HFF-Myc (cell line): ENCODE measurements around the gene SF1.
"Not testable (repeated sequence)": the region's sequence is repeated elsewhere in the genome, so short reads cannot be mapped to it uniquely, and the experiment has no call there.

Experiments
- DNase-seq: peaks from one replicate; pipeline ENCODE4 v3.0.0-alpha.2; 2011; ENCODE audit warnings: low read depth; ENCODE audit errors: extremely low read depth
- H3K4me3 ChIP-seq: replicated peaks from 2 replicates; pipeline ENCODE4 v1.5.1; 2011; ENCODE audit warnings: low read depth, mild to moderate bottlenecking, control low read depth, low read length
- CTCF ChIP-seq: IDR thresholded peaks from 2 replicates; pipeline ENCODE4 v1.5.1; 2012; ENCODE audit warnings: mild to moderate bottlenecking, low read depth, low read length, control low read depth; ENCODE audit errors: missing control alignments

The SF1 gene, protein sequence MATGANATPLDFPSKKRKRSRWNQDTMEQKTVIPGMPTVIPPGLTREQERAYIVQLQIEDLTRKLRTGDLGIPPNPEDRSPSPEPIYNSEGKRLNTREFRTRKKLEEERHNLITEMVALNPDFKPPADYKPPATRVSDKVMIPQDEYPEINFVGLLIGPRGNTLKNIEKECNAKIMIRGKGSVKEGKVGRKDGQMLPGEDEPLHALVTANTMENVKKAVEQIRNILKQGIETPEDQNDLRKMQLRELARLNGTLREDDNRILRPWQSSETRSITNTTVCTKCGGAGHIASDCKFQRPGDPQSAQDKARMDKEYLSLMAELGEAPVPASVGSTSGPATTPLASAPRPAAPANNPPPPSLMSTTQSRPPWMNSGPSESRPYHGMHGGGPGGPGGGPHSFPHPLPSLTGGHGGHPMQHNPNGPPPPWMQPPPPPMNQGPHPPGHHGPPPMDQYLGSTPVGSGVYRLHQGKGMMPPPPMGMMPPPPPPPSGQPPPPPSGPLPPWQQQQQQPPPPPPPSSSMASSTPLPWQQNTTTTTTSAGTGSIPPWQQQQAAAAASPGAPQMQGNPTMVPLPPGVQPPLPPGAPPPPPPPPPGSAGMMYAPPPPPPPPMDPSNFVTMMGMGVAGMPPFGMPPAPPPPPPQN

GRCh38 chr11:64778473-64779298 is at the start of gene SF1:
Gene SF1, minus strand, starts transcription at chr11:64778542. Its CDS starts 150 bp downstream, at chr11:64778392.
- peak within 1 kb of the TSS; percentile 93 for H3K4me3 ChIP-seq
- peak; percentile 9 for TF ChIP-seq CTCF
- DNase-seq = peak; percentile 99

- DNase-seq = no peak
- no peak overlapping the region for H3K4me3 ChIP-seq
- no peak for TF ChIP-seq CTCF
Measured at GRCh38 chr11:64827451-64827839, 49.1 kb upstream of the SF1 start.

DNA sequence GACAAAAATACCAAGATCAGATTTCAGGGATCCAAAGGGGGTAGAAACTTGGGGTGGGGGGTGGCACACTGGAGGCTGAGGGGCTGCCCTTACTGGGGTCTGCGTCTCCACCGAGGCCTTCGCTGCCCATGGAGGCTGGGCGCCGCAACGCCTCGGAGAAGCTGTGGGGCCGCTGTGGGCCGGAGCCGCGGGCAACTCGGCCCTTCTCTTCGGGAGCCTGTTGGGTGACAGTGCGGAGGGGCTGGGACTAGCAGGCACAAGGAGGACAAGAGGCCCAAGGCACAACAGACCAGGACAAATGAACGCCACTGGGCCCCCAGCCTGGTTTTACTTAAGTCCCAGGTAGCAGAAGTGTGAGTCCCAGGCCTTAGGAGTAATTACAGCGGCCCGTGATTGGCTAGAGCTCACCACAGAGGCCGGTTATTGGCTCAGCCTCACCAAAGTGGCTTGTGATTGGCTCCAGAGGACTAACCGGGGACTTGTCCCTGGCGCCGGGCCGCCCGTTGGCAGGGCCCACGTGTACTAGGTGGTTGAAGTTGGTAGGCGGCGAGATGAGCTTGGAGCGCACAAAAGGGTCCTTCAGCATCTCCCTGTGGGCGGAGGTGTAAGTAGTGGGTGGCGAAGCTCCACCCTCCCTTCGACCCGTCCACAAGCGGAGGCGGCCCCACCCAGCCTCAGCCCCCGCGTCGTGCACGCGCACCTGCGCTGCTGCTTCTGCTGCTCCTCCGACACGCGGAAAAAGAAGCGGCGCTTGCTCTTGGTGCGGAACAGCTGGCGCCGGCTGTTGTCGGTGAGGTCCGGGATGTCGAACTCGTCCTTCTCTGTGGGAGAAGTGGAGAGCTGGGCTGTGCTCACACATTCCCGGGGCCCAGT is 48.5 kb upstream of the SF1 start:
- TF ChIP-seq CTCF = no peak
- H3K4me3 ChIP-seq = no peak overlapping the region
- no peak for DNase-seq

- no peak for TF ChIP-seq CTCF
- DNase-seq = no peak
- H3K4me3 ChIP-seq = no peak overlapping the region
Measured at GRCh38 chr11:64826062-64826461, 47.7 kb upstream of the SF1 start.

DNA sequence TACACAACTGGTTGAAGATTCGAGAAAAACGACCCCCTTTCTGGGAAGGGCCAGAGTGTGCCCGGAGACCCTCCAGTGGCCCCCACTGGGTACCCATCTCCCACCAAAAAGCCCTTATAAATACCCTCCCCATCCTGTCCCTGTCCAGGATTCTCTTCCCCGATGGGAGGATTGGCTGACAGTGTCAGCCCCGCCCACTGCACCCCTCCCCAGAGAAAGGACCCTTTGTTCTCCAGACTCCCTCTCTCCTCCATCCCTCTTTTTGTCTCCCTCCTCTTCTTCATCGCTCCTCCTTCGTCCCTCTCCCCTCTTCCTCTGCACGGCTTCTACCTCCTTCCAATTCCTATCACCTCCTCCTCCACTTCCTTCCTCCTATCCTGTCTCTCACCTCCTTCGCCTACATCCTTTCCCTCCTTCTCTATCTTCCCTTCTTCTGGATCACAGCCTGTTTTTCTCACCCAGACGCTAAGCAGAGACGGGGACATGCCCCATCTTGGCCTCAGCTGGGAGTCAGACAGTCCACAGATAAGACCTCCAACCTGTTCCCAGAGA is 45.3 kb upstream of the SF1 start:
- no peak for DNase-seq
- TF ChIP-seq CTCF = no peak
- no peak overlapping the region for H3K4me3 ChIP-seq

DNA sequence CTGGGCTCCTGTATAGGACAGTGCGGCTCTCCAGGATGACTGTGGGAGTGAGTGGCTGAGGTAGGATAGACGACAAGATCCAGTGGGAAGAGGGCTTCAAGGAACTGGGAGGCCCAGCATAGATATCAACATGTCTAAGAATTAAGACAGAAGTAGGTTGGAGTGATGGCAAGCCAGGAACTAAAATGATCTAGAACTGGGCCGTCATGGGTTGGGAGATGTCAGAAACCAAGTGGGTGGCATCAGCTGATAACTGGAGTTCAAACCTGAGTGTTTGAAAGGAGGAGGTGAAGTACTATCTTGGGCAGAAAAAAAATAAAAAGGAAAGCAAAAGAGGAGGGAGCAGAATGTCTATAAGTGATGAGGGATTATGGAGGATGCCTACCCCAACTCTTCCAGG is 39.1 kb upstream of the SF1 start:
- no peak overlapping the region for H3K4me3 ChIP-seq
- no peak for DNase-seq
- no peak for TF ChIP-seq CTCF

- H3K4me3 ChIP-seq, DNase-seq: not testable (repeated sequence)
Measured at GRCh38 chr11:64815433-64815832, 37.1 kb upstream of the SF1 start.
